GM19463 (cell line): ENCODE measurements around the gene STK35.

Experiments used
- ATAC-seq: cut with Tn5 transposase; IDR thresholded peaks from one replicate; pipeline ENCODE4 v1.9.1; 2021; ENCODE audit warnings: mild to moderate bottlenecking, moderate library complexity; ENCODE audit not compliant: unreplicated experiment

Gene STK35

GRCh38 chr20:2103461-2104153 is 2.0 kb downstream of the STK35 start:
- ATAC-seq: no peak

- ATAC-seq: no peak
Measured at GRCh38 chr20:2104236-2104635, 2.6 kb downstream of the STK35 start.

- ATAC-seq: no peak
Measured at GRCh38 chr20:2108498-2108897, 6.9 kb downstream of the STK35 start.

- ATAC-seq: no peak
Measured at GRCh38 chr20:2108987-2109386, 7.4 kb downstream of the STK35 start.

GRCh38 chr20:2109425-2110210 is 8.0 kb downstream of the STK35 start:
- no peak for ATAC-seq

GRCh38 chr20:2112910-2113309 is 11.3 kb downstream of the STK35 start:
- ATAC-seq: no peak

- no peak for ATAC-seq
Measured at GRCh38 chr20:2114127-2114959, 12.7 kb downstream of the STK35 start.

- ATAC-seq: no peak
Measured at GRCh38 chr20:2114990-2115681, 13.5 kb downstream of the STK35 start.

GRCh38 chr20:2116170-2116940 is 14.7 kb downstream of the STK35 start:
- no peak for ATAC-seq

GRCh38 chr20:2118783-2119182 is 17.2 kb downstream of the STK35 start:
- ATAC-seq: peak; percentile 51

GRCh38 chr20:2122936-2123335 is 21.3 kb downstream of the STK35 start:
- ATAC-seq: no peak

- ATAC-seq: no peak
Measured at GRCh38 chr20:2123720-2124119, 22.1 kb downstream of the STK35 start.

GRCh38 chr20:2124564-2125213 is 23.1 kb downstream of the STK35 start:
- no peak for ATAC-seq

GRCh38 chr20:2125474-2126112 is 24.0 kb downstream of the STK35 start:
- ATAC-seq: no peak

- ATAC-seq: no peak
Measured at GRCh38 chr20:2127238-2127637, 25.6 kb downstream of the STK35 start.

- no peak for ATAC-seq
Measured at GRCh38 chr20:2128542-2128941, 26.9 kb downstream of the STK35 start.

GRCh38 chr20:2130062-2130591 is 28.5 kb downstream of the STK35 start:
- no peak for ATAC-seq

GRCh38 chr20:2130683-2131082 is 29.1 kb downstream of the STK35 start:
- ATAC-seq: no peak

GRCh38 chr20:2131366-2131765 is 29.7 kb downstream of the STK35 start:
- no peak for ATAC-seq
